H9 (cell line): ENCODE measurements around the gene IL13RA2. TPM values are rescaled to one million over a fixed set of nuclear protein-coding genes. Genes with fewer than 3 reads are reported as not detected.

ENCODE experiments used
- DNase-seq: peaks from one replicate; pipeline ENCODE4 v3.0.0-alpha.2; 2017
- H2AFZ ChIP-seq: one replicate; pipeline ENCODE4 v1.6.1; 2013; ENCODE audit warnings: mild to moderate bottlenecking, low read length, control low read depth, moderate library complexity
- H2AK5ac ChIP-seq: 2 replicates; pipeline ENCODE4 v1.6.1; 2013; ENCODE audit warnings: low read length, control low read depth, mixed read lengths; ENCODE audit not compliant: insufficient read length
- H2BK120ac ChIP-seq: one replicate; pipeline ENCODE4 v1.6.1; 2013; ENCODE audit warnings: low read depth, mild to moderate bottlenecking, low read length, control low read depth, inconsistent platforms; ENCODE audit not compliant: poor library complexity, severe bottlenecking
- H2BK12ac ChIP-seq: 2 replicates; pipeline ENCODE4 v1.6.1; 2013; ENCODE audit warnings: low read length, control low read depth, mixed read lengths, low read depth; ENCODE audit not compliant: insufficient read length
- H2BK15ac ChIP-seq: 2 replicates; pipeline ENCODE4 v1.6.1; 2013; ENCODE audit warnings: low read depth, low read length, control low read depth
- H2BK20ac ChIP-seq: one replicate; pipeline ENCODE4 v1.6.1; 2013; ENCODE audit warnings: low read depth, mild to moderate bottlenecking, low read length, control low read depth, inconsistent platforms; ENCODE audit not compliant: poor library complexity, severe bottlenecking
- H2BK5ac ChIP-seq: 2 replicates; pipeline ENCODE4 v1.6.1; 2013; ENCODE audit warnings: low read length, control low read depth, mixed read lengths; ENCODE audit not compliant: insufficient read length
- H3K14ac ChIP-seq: 2 replicates; pipeline ENCODE4 v1.6.1; 2013; ENCODE audit warnings: low read length, control low read depth; ENCODE audit not compliant: insufficient read depth
- H3K18ac ChIP-seq: 2 replicates; pipeline ENCODE4 v1.6.1; 2013; ENCODE audit warnings: low read depth, mild to moderate bottlenecking, mixed read lengths, low read length, control low read depth; ENCODE audit not compliant: insufficient read length
- H3K23ac ChIP-seq: 2 replicates; pipeline ENCODE4 v1.6.1; 2013; ENCODE audit warnings: low read length, control low read depth, mixed read lengths, low read depth; ENCODE audit not compliant: insufficient read length
- H3K23me2 ChIP-seq: 2 replicates; pipeline ENCODE4 v1.6.1; 2013; ENCODE audit warnings: low read depth, mild to moderate bottlenecking, mixed read lengths, low read length, control low read depth; ENCODE audit not compliant: insufficient read length, poor library complexity, severe bottlenecking
- H3K27ac ChIP-seq: 2 replicates; pipeline ENCODE4 v1.5.1; 2013; ENCODE audit warnings: low read length, control low read depth, mixed read lengths, low read depth; ENCODE audit not compliant: insufficient read length
- H3K27me3 ChIP-seq: 2 replicates; pipeline ENCODE4 v1.6.1; 2013; ENCODE audit warnings: low read length, control low read depth, inconsistent platforms; ENCODE audit not compliant: insufficient read depth
- H3K4ac ChIP-seq: 2 replicates; pipeline ENCODE4 v1.6.1; 2013; ENCODE audit warnings: low read depth, mild to moderate bottlenecking, control low read depth, inconsistent platforms, low read length, moderate library complexity
- H3K4me1 ChIP-seq: 2 replicates; pipeline ENCODE4 v1.6.1; 2013; ENCODE audit warnings: low read length, control low read depth, inconsistent platforms; ENCODE audit not compliant: insufficient read depth
- H3K4me2 ChIP-seq: 2 replicates; pipeline ENCODE4 v1.6.1; 2013; ENCODE audit warnings: low read length, control low read depth, mixed read lengths; ENCODE audit not compliant: insufficient read length, insufficient read depth
- H3K56ac ChIP-seq: 2 replicates; pipeline ENCODE4 v1.6.1; 2013; ENCODE audit warnings: low read depth, mild to moderate bottlenecking, mixed read lengths, low read length, control low read depth; ENCODE audit not compliant: insufficient read length
- H3K79me1 ChIP-seq: 2 replicates; pipeline ENCODE4 v1.6.1; 2013; ENCODE audit warnings: low read depth, mild to moderate bottlenecking, moderate library complexity, low read length, control low read depth, inconsistent platforms; ENCODE audit not compliant: insufficient read depth, poor library complexity, severe bottlenecking
- H3K79me2 ChIP-seq: 2 replicates; pipeline ENCODE4 v1.6.1; 2013; ENCODE audit warnings: low read length, control low read depth, inconsistent platforms; ENCODE audit not compliant: insufficient read depth
- H3K9ac ChIP-seq: 2 replicates; pipeline ENCODE4 v1.6.1; 2013; ENCODE audit warnings: low read length, control low read depth, mixed read lengths; ENCODE audit not compliant: insufficient read length; ENCODE audit errors: extremely low read depth
- H3K9me3 ChIP-seq: one replicate; pipeline ENCODE4 v1.6.1; 2013; ENCODE audit warnings: low read depth, low read length, inconsistent platforms; ENCODE audit not compliant: control insufficient read depth
- H3T11ph ChIP-seq: one replicate; pipeline ENCODE4 v1.6.1; 2013; ENCODE audit warnings: mild to moderate bottlenecking, low read length, control low read depth, inconsistent platforms
- H4K20me1 ChIP-seq: one replicate; pipeline ENCODE4 v1.6.1; 2013; ENCODE audit not compliant: control insufficient read depth, insufficient read length, insufficient read depth
- H4K5ac ChIP-seq: 2 replicates; pipeline ENCODE4 v1.6.1; 2013; ENCODE audit warnings: low read depth, mild to moderate bottlenecking, mixed read lengths, low read length, control low read depth; ENCODE audit not compliant: insufficient read length
- H4K8ac ChIP-seq: replicated peaks from 2 replicates; pipeline ENCODE4 v1.6.1; 2013; ENCODE audit warnings: low read length, control low read depth, mixed read lengths, low read depth; ENCODE audit not compliant: insufficient read length
- H4K91ac ChIP-seq: 2 replicates; pipeline ENCODE4 v1.6.1; 2013; ENCODE audit warnings: low read depth, mild to moderate bottlenecking, moderate library complexity, mixed read lengths, low read length, control low read depth; ENCODE audit not compliant: insufficient read length
- H3K27ac Mint-ChIP-seq, 3 experiments: 2 replicates in 2 of 3; 3 replicates in 1 of 3; pipeline ENCODE4 v1.8.0; 2020 to 2021; ENCODE audit warnings: mixed read lengths in 3 of 3, mild to moderate bottlenecking in 1 of 3, moderate library complexity in 1 of 3
- H3K27me3 Mint-ChIP-seq: 2 replicates; pipeline ENCODE4 v1.8.0; 2021; ENCODE audit warnings: low read depth, mild to moderate bottlenecking, moderate library complexity, mixed read lengths
- H3K36me3 Mint-ChIP-seq, 3 experiments: 2 replicates in 2 of 3; 3 replicates in 1 of 3; pipeline ENCODE4 v1.8.0; 2020 to 2021; ENCODE audit warnings: low read depth in 3 of 3, mixed read lengths in 3 of 3; ENCODE audit not compliant: insufficient read depth in 1 of 3
- H3K4me1 Mint-ChIP-seq, 2 experiments: 2 replicates each; pipeline ENCODE4 v1.8.0; 2020; ENCODE audit warnings: mixed read lengths in 2 of 2
- H3K4me3 Mint-ChIP-seq, 2 experiments: 2 replicates in 1 of 2; 3 replicates in 1 of 2; pipeline ENCODE4 v1.8.0; 2020 to 2021; ENCODE audit warnings: mild to moderate bottlenecking in 2 of 2, mixed read lengths in 2 of 2, moderate library complexity in 1 of 2
- H3K9me3 Mint-ChIP-seq, 2 experiments: 2 replicates in 1 of 2; 3 replicates in 1 of 2; pipeline ENCODE4 v1.8.0; 2020; ENCODE audit warnings: mild to moderate bottlenecking in 2 of 2, mixed read lengths in 2 of 2, moderate library complexity in 1 of 2
- CTCF ChIP-seq: fragments of 200-600 bp; sonication (generic); conservative IDR thresholded peaks from 3 replicates; pipeline ENCODE4 v1.8.0; 2021; ENCODE audit warnings: antibody characterized with exemption, mild to moderate bottlenecking
- WGBS: extraction: QIAGEN DNeasy Blood & Tissue Kit; methylation state at CpG from one replicate; pipeline ENCODE4 v1.1.7; 2013; ENCODE audit warnings: missing lambda C conversion rate, low lambda C conversion rate, mixed read lengths; ENCODE audit not compliant: insufficient read length; ENCODE audit errors: extremely low coverage; 5-methylcytosine and 5-hydroxymethylcytosine counted together
- total RNA-seq: library from RNA; stranded (reverse); gene quantifications from 2 replicates; pipeline ENCODE4 v1.2.1, GENCODE V29; 2021

Gene IL13RA2
- total RNA-seq, 1 experiment from 2014 or later, result not detected

GRCh38 chrX:114976292-114976691 is 41.1 kb downstream of the IL13RA2 start:
- Histone ChIP-seq H4K20me1 (no peaks in the 10 kb centered on the region), H2BK12ac (no peak overlapping the region), H3K79me2 (no peaks in the 10 kb centered on the region), H3K23ac (no peak overlapping the region), H4K5ac (no peak overlapping the region), H3K9me3 (no peaks in the 10 kb centered on the region), H3K27me3 (no peaks in the 10 kb centered on the region), H2BK15ac (no peak overlapping the region), H2AFZ (no peak overlapping the region), H3K18ac (no peak overlapping the region), H3K4me2 (no peak overlapping the region), H3K9ac (no peak overlapping the region), H4K91ac (no peak overlapping the region), H2BK20ac (no peak overlapping the region), H3K14ac (no peak overlapping the region), H3K27ac (no peak overlapping the region), H3T11ph (no peak overlapping the region), H2BK120ac (no peak overlapping the region), H3K4ac (no peak overlapping the region), H3K23me2 (no peaks in the 10 kb centered on the region), H2BK5ac (no peak overlapping the region), H3K56ac (no peak overlapping the region), H3K79me1 (no peaks in the 10 kb centered on the region), H4K8ac (no peak overlapping the region), H3K4me1 (no peaks in the 10 kb centered on the region), H2AK5ac (no peak overlapping the region)
- DNase-seq, result no peak
- Mint-ChIP-seq H3K27ac (no peak overlapping the region), H3K4me1 (no peaks in the 10 kb centered on the region), H3K9me3 (peaks cover 0 to 3% of the 10 kb centered on the region in 2 experiments; a peak in 2 of 5 replicates), H3K4me3 (no peak overlapping the region), H3K36me3 (no peaks in the 10 kb centered on the region), H3K27me3 (peaks cover 11% of the 10 kb centered on the region)
- TF ChIP-seq CTCF, result no peak
- WGBS, result no CpG with 5 or more reads among the region's 2 CpGs
